GM12878 (cell line): Measurements from ENCODE around the gene RHEX. TPM values are rescaled to one million over a fixed set of nuclear protein-coding genes. Genes with fewer than 3 reads are reported as not detected.

Experiments
- LARP7 ChIP-seq: fragments of 450-650 bp; IDR thresholded peaks from 2 replicates; pipeline ENCODE4 v1.6.1; 2017; ENCODE audit warnings: mild to moderate bottlenecking
- NFXL1 ChIP-seq: fragments of 450-650 bp; IDR thresholded peaks from 2 replicates; pipeline ENCODE4 v1.6.1; 2017; ENCODE audit warnings: antibody characterized with exemption, mild to moderate bottlenecking, borderline replicate concordance
- RAD21 ChIP-seq: IDR thresholded peaks from 2 replicates; pipeline ENCODE4 v1.6.1; 2011; ENCODE audit warnings: mild to moderate bottlenecking, low read depth, low read length, moderate library complexity; ENCODE audit not compliant: insufficient read depth
- TCF3 ChIP-seq: IDR thresholded peaks from 2 replicates; pipeline ENCODE4 v1.6.1; 2012; ENCODE audit warnings: low read depth, mild to moderate bottlenecking, low read length, borderline replicate concordance; ENCODE audit not compliant: insufficient read depth
- polyA plus RNA-seq, 11 experiments: library from polyadenylated mRNA; depleted of rRNA in 4 of 11; unstranded in 6 of 11; stranded (reverse) in 5 of 11; fragments of >200 nt; fragmentation: Nextera tagmentation in 4 of 11; fragmentation: Illumina TruSeq in 1 of 11; extraction: Ambion mirVana in 4 of 11; extraction: Trizol in 1 of 11; gene quantifications; 1 replicate in 1 of 11; 2 replicates in 10 of 11; pipeline versions ENCODE4 v1.2.1 to v1.2.3, GENCODE V29; 2011 to 2016; ENCODE audit warnings: inconsistent platforms in 2 of 11, missing spikeins in 2 of 11, low read depth in 1 of 11
- total RNA-seq, 4 experiments: library from RNA; depleted of rRNA in 3 of 4; stranded (reverse); fragments of >200 nt in 3 of 4; fragmentation: Illumina TruSeq in 1 of 4; extraction: Trizol in 1 of 4; gene quantifications; 2 replicates each; pipeline versions ENCODE4 v1.2.1 to v1.2.3, GENCODE V29; 2013 to 2021
- TF ChIP-seq, protein P1 (sequence below): IDR thresholded peaks from 2 replicates; pipeline ENCODE4 v1.6.1; 2011; ENCODE audit warnings: borderline replicate concordance, low read depth, mild to moderate bottlenecking, moderate library complexity, mixed read lengths, low read length; ENCODE audit not compliant: insufficient read depth; ENCODE audit errors: extremely low read length
- TF ChIP-seq, protein P2 (sequence below): IDR thresholded peaks from 2 replicates; pipeline ENCODE4 v1.6.1; 2012; ENCODE audit warnings: mild to moderate bottlenecking, low read depth, low read length

RHEX gene
- total and polyA plus RNA-seq, 10 of the 15 experiments (the other 5 are each of a cell fraction or from before 2014, with no cell fraction given) = 2.4 to 11.4 (median 5.7) TPM

DNA sequence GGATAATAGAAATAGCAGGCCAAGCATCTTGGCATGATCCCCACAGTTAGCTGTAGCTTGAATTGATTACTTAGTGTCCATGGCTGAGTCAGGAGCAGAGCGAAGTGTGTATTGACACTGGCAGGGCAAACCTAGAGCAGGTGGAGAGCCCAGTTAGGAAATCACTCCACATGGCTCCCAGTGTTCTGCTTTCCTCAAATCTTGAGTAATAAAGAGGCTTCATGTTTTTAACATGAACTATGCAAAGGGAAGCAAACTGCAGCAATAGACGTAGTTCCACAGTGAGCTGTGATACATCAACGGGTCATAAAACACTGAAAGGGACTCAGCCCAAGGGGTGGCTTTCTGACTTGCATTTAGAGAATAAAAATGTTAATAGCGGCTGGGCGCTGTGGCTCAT, 28.9 kb downstream of the RHEX start (continued):
- TF ChIP-seq, protein P1, sequence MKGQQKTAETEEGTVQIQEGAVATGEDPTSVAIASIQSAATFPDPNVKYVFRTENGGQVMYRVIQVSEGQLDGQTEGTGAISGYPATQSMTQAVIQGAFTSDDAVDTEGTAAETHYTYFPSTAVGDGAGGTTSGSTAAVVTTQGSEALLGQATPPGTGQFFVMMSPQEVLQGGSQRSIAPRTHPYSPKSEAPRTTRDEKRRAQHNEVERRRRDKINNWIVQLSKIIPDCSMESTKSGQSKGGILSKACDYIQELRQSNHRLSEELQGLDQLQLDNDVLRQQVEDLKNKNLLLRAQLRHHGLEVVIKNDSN = no peak
- TF ChIP-seq LARP7 (no peak), RAD21 (no peak), NFXL1 (no peak), TCF3 (no peak)
- TF ChIP-seq, protein P2, sequence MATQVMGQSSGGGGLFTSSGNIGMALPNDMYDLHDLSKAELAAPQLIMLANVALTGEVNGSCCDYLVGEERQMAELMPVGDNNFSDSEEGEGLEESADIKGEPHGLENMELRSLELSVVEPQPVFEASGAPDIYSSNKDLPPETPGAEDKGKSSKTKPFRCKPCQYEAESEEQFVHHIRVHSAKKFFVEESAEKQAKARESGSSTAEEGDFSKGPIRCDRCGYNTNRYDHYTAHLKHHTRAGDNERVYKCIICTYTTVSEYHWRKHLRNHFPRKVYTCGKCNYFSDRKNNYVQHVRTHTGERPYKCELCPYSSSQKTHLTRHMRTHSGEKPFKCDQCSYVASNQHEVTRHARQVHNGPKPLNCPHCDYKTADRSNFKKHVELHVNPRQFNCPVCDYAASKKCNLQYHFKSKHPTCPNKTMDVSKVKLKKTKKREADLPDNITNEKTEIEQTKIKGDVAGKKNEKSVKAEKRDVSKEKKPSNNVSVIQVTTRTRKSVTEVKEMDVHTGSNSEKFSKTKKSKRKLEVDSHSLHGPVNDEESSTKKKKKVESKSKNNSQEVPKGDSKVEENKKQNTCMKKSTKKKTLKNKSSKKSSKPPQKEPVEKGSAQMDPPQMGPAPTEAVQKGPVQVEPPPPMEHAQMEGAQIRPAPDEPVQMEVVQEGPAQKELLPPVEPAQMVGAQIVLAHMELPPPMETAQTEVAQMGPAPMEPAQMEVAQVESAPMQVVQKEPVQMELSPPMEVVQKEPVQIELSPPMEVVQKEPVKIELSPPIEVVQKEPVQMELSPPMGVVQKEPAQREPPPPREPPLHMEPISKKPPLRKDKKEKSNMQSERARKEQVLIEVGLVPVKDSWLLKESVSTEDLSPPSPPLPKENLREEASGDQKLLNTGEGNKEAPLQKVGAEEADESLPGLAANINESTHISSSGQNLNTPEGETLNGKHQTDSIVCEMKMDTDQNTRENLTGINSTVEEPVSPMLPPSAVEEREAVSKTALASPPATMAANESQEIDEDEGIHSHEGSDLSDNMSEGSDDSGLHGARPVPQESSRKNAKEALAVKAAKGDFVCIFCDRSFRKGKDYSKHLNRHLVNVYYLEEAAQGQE = no peak
- TF ChIP-seq, all 136 proteins: peak for 0
